HUES64 (cell line): Measurements from ENCODE around the gene P4HA1.
"Not testable (repeated sequence)": the region's sequence is repeated elsewhere in the genome, so short reads cannot be mapped to it uniquely, and the experiment has no call there.

ENCODE experiments used
- H3K27ac ChIP-seq: 2 replicates; pipeline ENCODE4 v1.7.0; 2013; ENCODE audit warnings: low read depth, low read length, inconsistent platforms
- H3K27me3 ChIP-seq: 2 replicates; pipeline ENCODE4 v1.6.1; 2013; ENCODE audit warnings: mild to moderate bottlenecking, low read length; ENCODE audit not compliant: insufficient read depth
- H3K36me3 ChIP-seq: 2 replicates; pipeline ENCODE4 v1.6.1; 2013; ENCODE audit warnings: mild to moderate bottlenecking, low read length; ENCODE audit not compliant: insufficient read depth
- H3K4me1 ChIP-seq: 2 replicates; pipeline ENCODE4 v1.6.1; 2013; ENCODE audit warnings: mild to moderate bottlenecking, low read length, moderate library complexity; ENCODE audit not compliant: insufficient read depth
- H3K4me3 ChIP-seq: 2 replicates; pipeline ENCODE4 v1.5.1; 2013; ENCODE audit warnings: mild to moderate bottlenecking, low read length, moderate library complexity
- H3K9ac ChIP-seq: 2 replicates; pipeline ENCODE4 v1.6.1; 2013; ENCODE audit warnings: mild to moderate bottlenecking, low read depth, low read length
- H3K9me3 ChIP-seq: 2 replicates; pipeline ENCODE4 v1.6.1; 2013; ENCODE audit warnings: low read depth, low read length; ENCODE audit not compliant: insufficient read depth
- WGBS: fragments of 150-250, 120-280 bp; methylation state at CpG from one replicate; pipeline ENCODE4 v1.1.7; 2013; ENCODE audit warnings: missing lambda C conversion rate; 5-methylcytosine and 5-hydroxymethylcytosine counted together

P4HA1 gene

DNA sequence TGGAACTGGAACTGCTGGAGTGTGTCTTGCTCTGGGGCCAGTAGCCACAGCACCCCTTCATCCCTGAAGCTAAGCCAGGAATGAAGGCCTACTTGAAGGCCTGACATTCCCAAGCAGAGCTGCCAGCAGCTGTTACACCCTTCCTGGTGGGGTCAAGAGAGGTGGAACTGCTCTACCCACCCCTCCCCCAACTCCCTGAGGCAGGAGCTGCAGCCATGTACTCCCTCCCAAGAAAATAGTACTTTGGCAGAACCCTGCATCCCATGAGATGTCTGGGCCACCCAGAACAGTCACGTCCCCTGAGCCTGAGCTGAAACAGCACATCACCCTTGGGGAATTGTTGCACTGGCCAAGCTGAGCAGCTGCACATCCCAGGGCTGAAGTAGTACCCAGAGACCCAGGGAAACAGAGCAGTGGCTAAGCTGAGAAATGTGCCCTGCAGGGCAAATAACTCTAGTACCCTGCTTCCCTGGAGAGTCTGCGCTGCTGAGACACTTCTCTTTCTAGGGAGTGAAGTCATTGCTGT lies 78.6 kb downstream of the P4HA1 start:
- no peak overlapping the region for H3K27ac ChIP-seq
- no peaks in the 10 kb centered on the region for H3K27me3 ChIP-seq
- H3K9ac ChIP-seq = no peak overlapping the region
- H3K9me3 ChIP-seq = no peaks in the 10 kb centered on the region
- H3K4me3 ChIP-seq = no peak overlapping the region
- WGBS = 92% methylated on average over 2 of the region's 2 CpGs
- H3K36me3 ChIP-seq = peaks cover 45% of the 10 kb centered on the region
- H3K4me1 ChIP-seq = no peaks in the 10 kb centered on the region

DNA sequence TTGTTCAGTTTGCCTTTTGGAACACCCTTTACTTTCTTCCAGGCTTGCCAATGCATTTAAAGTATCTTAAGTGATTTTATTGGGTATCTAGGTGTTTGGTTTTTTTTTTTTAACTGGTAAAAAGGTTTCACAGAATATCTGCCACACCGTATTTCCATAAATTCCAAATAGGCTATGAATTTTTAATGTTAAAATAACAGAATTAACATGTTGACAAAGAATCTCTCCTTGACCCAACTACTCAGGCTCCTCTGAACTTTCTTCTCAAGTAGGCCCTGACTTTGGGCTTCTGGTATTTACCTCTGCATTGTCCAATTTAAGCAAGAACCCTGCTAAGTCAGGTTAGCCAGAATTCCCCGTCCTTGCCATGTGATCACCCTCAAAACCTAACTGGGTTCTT lies 80.9 kb downstream of the P4HA1 start:
- Histone ChIP-seq H3K27ac (no peak overlapping the region), H3K27me3 (no peaks in the 10 kb centered on the region), H3K9ac (no peak overlapping the region), H3K9me3 (no peaks in the 10 kb centered on the region), H3K36me3 (peaks cover 54% of the 10 kb centered on the region), H3K4me3 (no peak overlapping the region), H3K4me1 (no peaks in the 10 kb centered on the region)
- 87% methylated on average over 1 of the region's 2 CpGs for WGBS

DNA sequence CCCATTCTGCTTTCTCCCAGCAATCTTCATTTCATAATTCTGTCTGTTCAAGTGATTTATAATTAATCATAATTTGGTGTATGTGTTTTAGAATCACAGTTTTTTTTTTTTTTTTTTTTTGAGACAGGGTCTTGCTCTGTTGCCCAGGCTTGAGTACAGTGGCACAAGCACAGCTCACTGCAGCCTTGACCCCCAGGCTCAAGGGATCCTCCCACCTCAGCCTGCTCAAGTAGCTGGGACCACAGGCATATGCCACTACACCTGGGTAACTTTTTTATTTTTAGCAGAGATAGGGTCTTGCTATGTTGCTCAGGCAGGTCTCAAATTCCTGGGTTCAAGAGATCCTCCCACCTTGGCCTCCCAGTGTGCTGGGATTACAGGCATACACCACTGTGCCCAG lies 92.8 kb downstream of the P4HA1 start:
- H3K36me3 ChIP-seq = peaks cover 43% of the 10 kb centered on the region
- no peaks in the 10 kb centered on the region for H3K9me3 ChIP-seq
- H3K27ac ChIP-seq = no peak overlapping the region
- no peaks in the 10 kb centered on the region for H3K4me1 ChIP-seq
- H3K27me3 ChIP-seq = no peaks in the 10 kb centered on the region
- no peak overlapping the region for H3K9ac ChIP-seq
- no peak overlapping the region for H3K4me3 ChIP-seq

DNA sequence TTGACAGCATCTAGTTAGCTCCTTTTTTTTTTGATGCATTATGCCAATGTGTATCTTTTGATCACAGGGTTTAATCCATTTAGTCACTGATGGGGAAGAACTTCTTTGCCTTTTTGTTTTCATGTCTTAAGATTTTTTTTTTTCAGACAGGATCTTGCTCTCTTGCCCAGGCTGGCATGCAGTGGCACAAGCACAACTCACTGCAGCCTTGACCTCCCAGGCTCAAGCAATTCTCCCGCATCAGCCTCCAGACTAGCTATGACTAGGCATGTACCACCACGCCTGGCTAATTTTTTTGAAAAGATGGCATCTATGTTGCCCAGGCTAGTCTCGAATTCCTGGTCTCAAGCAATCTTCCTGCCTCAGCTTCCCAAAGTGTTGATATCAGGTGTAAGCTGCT lies 95.7 kb downstream of the P4HA1 start:
- Histone ChIP-seq H3K4me1 (no peaks in the 10 kb centered on the region), H3K9ac (no peak overlapping the region), H3K36me3 (peaks cover 18% of the 10 kb centered on the region), H3K27me3 (no peaks in the 10 kb centered on the region), H3K4me3 (no peak overlapping the region), H3K9me3 (0 out of 2 replicates have a peak, but pooled peaks cover 3% of the 10 kb centered on the region), H3K27ac (no peak overlapping the region)
- 95% methylated on average over 3 of the region's 3 CpGs for WGBS

DNA sequence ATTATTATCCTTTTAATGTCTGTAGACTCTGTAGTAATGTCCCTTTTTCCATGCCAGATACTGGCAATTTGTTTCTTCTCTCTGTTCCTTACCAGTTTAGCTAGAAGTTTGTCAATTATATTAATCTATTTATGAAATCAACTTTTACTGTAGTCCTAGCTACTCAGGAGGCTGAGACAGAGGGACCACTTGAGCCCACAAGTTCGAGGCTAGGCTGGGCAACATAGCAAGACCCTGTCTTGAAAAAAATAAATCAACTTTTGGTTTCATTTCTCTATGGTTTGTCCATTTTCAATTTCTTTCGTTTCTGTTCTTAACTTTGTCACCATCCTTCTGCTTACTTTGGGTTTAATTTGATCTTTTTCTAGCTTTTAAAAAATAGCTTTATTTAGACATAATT lies 99.6 kb downstream of the P4HA1 start:
- Histone ChIP-seq H3K4me1 (no peaks in the 10 kb centered on the region), H3K27me3 (no peaks in the 10 kb centered on the region), H3K36me3 (no peaks in the 10 kb centered on the region), H3K27ac (no peak overlapping the region), H3K9me3 (0 out of 2 replicates have a peak, but pooled peaks cover 3% of the 10 kb centered on the region), H3K9ac (no peak overlapping the region), H3K4me3 (no peak overlapping the region)
- WGBS = 88% methylated on average over 2 of the region's 2 CpGs

DNA sequence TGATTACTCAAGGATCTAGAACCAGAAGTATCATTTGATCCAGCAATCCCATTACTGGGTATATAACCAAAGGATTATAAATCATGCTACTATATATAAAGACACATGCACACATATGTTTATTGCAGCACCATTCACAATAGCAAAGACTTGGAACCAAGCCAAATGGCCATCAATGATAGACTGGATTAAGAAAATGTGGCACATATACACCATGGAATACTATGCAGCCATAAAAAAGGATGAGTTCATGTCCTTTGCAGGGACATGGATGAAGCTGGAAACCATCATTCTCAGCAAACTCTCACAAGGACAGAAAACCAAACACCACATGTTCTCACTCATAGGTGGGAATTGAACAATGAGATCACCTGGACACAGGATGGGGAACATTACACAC lies 101.2 kb downstream of the P4HA1 start:
- not testable (repeated sequence) for H3K27me3 ChIP-seq, H3K9ac ChIP-seq, H3K9me3 ChIP-seq, H3K4me3 ChIP-seq, H3K36me3 ChIP-seq, H3K27ac ChIP-seq, H3K4me1 ChIP-seq

DNA sequence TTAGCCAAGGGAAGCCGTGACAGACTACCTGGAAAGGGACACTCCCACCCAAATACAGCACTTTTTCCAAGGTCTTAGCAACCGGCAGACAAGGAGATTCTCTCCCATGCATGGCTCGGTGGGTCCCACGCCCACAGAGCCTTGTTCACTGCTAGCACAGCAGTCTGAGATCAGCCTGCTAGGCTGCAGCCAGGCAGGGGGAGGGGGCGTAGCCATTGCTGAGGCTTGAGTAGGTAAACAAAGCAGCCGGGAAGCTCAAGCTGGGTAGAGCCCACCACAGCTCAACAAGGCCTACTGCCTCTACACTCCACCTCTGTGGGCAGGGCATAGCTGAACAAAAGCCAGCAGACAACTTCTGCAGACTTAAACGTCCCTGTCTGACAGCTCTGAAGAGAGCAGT lies 106.9 kb downstream of the P4HA1 start:
- H3K27ac ChIP-seq, H3K4me1 ChIP-seq, H3K27me3 ChIP-seq, H3K9ac ChIP-seq, H3K4me3 ChIP-seq, H3K36me3 ChIP-seq, H3K9me3 ChIP-seq: not testable (repeated sequence)
- WGBS = 75% methylated on average over 7 of the region's 7 CpGs

DNA sequence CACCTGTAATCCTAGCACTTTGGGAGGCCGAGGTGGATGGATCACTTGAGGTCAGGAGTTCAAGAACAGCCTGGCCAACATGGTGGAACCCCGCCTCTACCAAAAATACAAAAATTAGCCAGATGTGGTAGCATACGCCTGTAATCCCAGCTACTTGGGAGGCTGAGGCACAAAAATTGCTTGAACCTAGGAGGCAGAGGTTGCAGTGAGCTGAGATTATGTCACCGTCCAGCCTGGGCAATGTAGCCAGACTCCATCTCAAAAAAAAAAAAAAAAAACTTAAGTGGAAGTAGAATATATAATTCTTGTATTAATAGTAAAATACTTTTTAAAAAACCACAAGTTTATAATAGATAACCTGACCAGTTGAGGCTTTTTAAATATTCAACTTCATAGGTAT lies 112.0 kb downstream of the P4HA1 start:
- not testable (repeated sequence) for H3K27me3 ChIP-seq, H3K9me3 ChIP-seq, H3K36me3 ChIP-seq, H3K4me3 ChIP-seq, H3K9ac ChIP-seq, H3K4me1 ChIP-seq, H3K27ac ChIP-seq
- 96% methylated on average over 4 of the region's 4 CpGs for WGBS

DNA sequence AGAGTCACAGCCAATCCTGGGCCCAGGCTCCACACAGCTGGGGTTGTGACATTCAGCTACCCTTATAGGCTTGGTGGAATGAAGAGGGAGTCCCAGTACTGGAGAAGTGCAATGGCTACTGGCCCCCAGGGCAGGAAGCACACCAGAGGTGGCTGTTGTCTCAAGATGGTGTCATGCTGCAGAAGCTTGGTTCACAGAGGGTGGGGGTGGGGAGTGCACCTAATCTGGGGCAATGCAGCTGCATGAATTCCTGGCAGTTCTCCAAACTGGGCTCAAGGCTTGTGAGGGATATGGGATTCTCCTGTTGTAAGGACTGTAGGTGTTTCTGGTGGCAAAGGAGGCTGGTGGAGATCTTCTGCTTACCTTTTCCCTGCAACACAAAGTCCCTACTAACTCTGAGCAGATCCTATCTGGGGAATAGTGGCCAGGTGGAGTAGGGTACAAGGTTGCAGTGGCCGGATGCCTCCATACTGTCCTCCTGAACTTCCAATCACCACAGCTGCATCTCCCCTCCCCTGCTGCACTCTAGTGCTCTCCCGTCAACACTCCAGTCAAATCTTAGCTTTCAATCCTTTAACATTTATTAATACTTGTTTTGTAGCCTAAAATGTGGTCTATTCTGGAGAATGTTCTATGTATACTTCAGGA lies 114.7 kb downstream of the P4HA1 start:
- Histone ChIP-seq H3K27me3 (no peaks in the 10 kb centered on the region), H3K27ac (no peak overlapping the region), H3K36me3 (no peaks in the 10 kb centered on the region), H3K4me3 (no peak overlapping the region), H3K4me1 (no peaks in the 10 kb centered on the region), H3K9ac (no peak overlapping the region), H3K9me3 (peaks cover 21% of the 10 kb centered on the region)
- 94% methylated on average over 2 of the region's 2 CpGs for WGBS

DNA sequence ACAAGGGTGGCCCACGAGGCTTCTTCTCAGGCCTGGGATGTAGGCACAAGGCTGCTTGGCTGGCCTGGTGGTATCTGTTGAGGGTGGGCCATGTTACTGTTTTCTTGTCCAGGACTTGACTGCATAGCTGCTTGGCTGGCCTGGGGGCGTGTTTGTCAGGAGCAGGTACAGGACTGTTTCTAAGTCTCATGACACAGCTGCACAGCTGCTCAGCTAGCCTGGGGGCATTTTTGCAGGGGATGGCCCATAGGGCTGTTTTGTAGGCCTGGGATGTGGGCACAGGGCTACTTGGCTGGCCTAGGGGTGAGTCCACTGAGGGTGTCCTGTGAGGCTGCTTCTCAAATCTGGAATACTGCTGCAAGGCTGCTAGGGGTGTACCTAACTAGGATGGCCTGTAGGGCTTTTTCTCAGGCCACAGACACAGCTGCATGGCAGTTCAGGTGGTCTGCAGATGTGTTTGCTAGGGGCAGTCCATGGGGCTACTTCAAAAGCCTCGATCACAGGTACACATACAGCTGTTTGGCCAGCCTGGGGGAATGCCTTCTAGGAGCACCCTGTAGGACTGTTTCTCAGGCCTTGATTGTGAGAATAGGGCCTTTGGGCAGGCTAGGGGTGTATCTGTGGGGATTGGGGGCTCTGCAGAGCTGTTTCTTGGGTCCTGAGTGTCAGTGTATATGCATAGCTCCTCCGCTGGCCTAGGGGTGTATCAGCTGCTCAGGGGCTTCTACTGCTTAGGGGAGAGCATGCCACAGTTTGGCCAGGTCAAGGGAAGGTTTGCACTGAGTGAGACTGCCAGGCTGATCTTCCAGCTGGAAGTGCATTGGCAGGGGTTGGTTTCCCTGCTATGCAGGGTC lies 115.4 kb downstream of the P4HA1 start:
- 91% methylated on average over 4 of the region's 4 CpGs for WGBS
- Histone ChIP-seq H3K27ac (no peak overlapping the region), H3K4me1 (no peaks in the 10 kb centered on the region), H3K4me3 (no peak overlapping the region), H3K36me3 (no peaks in the 10 kb centered on the region), H3K27me3 (no peaks in the 10 kb centered on the region), H3K9me3 (peaks cover 26% of the 10 kb centered on the region), H3K9ac (no peak overlapping the region)

DNA sequence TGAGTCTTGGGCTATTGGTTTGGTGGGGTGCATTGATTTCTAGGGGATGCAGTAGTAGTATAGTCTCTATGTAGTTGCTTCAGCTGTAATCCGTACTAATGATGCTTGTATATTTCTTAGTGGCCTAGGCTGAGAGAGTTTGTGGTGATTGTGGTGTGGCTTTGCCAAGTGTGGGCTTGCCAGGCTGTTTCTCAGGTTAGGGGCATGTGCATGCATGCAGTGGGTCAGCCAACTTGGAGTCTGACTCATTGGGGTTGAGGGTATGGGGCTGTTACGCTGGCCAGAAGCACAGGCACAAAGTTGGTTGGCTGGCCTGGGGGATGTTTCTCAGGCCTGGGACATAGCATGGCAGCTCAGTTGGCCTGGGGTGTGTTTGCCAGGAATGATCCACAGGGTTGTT lies 116.3 kb downstream of the P4HA1 start:
- H3K9me3 ChIP-seq = peaks cover 26% of the 10 kb centered on the region
- no peak overlapping the region for H3K27ac ChIP-seq
- WGBS = 93% methylated on average over 2 of the region's 2 CpGs
- H3K27me3 ChIP-seq = no peaks in the 10 kb centered on the region
- no peaks in the 10 kb centered on the region for H3K4me1 ChIP-seq
- no peaks in the 10 kb centered on the region for H3K36me3 ChIP-seq
- H3K9ac ChIP-seq = no peak overlapping the region
- H3K4me3 ChIP-seq = no peak overlapping the region
